Breast epithelium (tissue), 4 donors: ENCODE data around the gene RNF141. TPM values are rescaled to one million over a fixed set of nuclear protein-coding genes. Genes with fewer than 3 reads are reported as not detected.

Experiments used
- DNase-seq, 2 donors: peaks; one replicate each; pipeline ENCODE4 v3.0.0-alpha.2; 2019; ENCODE audit warnings: low spot score in 2 of 2
- H3K27ac ChIP-seq, 2 donors: fragments of 200-600 bp; sonication (generic) in 1 of 2; one replicate each; pipeline ENCODE4 v1.5.1; 2016 to 2019; ENCODE audit warnings: mild to moderate bottlenecking in 1 of 2
- H3K27me3 ChIP-seq, 2 donors: fragments of 200-600 bp; sonication (generic) in 1 of 2; one replicate each; pipeline versions ENCODE4 v1.5.1 to v1.6.0; 2017 to 2019; ENCODE audit warnings: control low read depth in 1 of 2, mild to moderate bottlenecking in 1 of 2
- H3K36me3 ChIP-seq: fragments of 200-600 bp; one replicate; pipeline ENCODE4 v1.5.1; 2019
- H3K4me1 ChIP-seq, 2 donors: fragments of 200-600 bp; sonication (generic); one replicate each; pipeline ENCODE4 v1.5.1; 2016 to 2019; ENCODE audit warnings: control low read depth in 1 of 2
- H3K4me3 ChIP-seq, 3 donors: fragments of 200-600 bp; sonication (generic); 1 replicate in 2 of 3; 2 replicates in 1 of 3; pipeline ENCODE4 v1.5.1; 2016 to 2019; ENCODE audit warnings: mild to moderate bottlenecking in 3 of 3, moderate library complexity in 2 of 3
- H3K9me3 ChIP-seq, 2 donors: fragments of 200-600 bp; sonication (generic) in 1 of 2; one replicate each; pipeline ENCODE4 v1.5.1; 2016 to 2019; ENCODE audit warnings: control low read depth in 1 of 2
- CTCF ChIP-seq, 3 donors: fragments of 450-650 bp; IDR thresholded peaks; one replicate each; pipeline ENCODE4 v1.5.1; 2016 to 2017; ENCODE audit warnings: antibody characterized with exemption in 3 of 3, mild to moderate bottlenecking in 3 of 3, moderate library complexity in 3 of 3
- POLR2A ChIP-seq: fragments of 450-650 bp; IDR thresholded peaks from one replicate; pipeline ENCODE4 v1.6.1; 2016; ENCODE audit warnings: antibody characterized with exemption, mild to moderate bottlenecking, moderate library complexity
- POLR2AphosphoS5 ChIP-seq, 3 donors: sonication (generic); formaldehyde crosslinking; IDR thresholded peaks; one replicate each; pipeline ENCODE4 v1.6.1; 2017; ENCODE audit warnings: antibody characterized with exemption in 3 of 3
- intact Hi-C: fragments of 100-400 bp; cut with DNase I; formaldehyde crosslinking; loops from one replicate; pipeline ENCODE4 v1.15.1; 2023; ENCODE audit warnings: low total_unique reads
- total RNA-seq, 3 donors: library from RNA; depleted of rRNA; stranded (reverse); fragments of >200 nt; gene quantifications; one replicate each; pipeline ENCODE4 v1.1.0, GENCODE V29; 2016

RNF141 gene
- total RNA-seq, 3 donors from 2014 or later, result 31.1 to 54.1 (median 45.8) TPM

- H3K4me3 ChIP-seq, result no peak overlapping the region
- H3K4me1 ChIP-seq, result no peaks in the 10 kb centered on the region
- no peaks in the 10 kb centered on the region for H3K27me3 ChIP-seq
- DNase-seq, result no peak
- H3K36me3 ChIP-seq, result no peaks in the 10 kb centered on the region
- intact Hi-C loops, result loop anchor here (10.0 kb wide), 1 partner anchor 105 kb away; no protein-coding TSS in a partner anchor
- no peaks in the 10 kb centered on the region for H3K9me3 ChIP-seq
- TF ChIP-seq POLR2AphosphoS5 (IDR thresholded peaks at IDR 0.05), result no peak
- no peak for TF ChIP-seq POLR2A
- no peak for TF ChIP-seq CTCF (IDR thresholded peaks at IDR 0.05)
- H3K27ac ChIP-seq, result no peak overlapping the region
These were observed 21.4 kb downstream of the RNF141 start for GRCh38 chr11:10519630-10520029.

GRCh38 chr11:10518891-10519290 lies 22.1 kb downstream of the RNF141 start:
- intact Hi-C loops, result loop anchor here (10.0 kb wide), 1 partner anchor 104 kb away; no protein-coding TSS in a partner anchor

GRCh38 chr11:10518123-10518522 lies 22.9 kb downstream of the RNF141 start:
- Histone ChIP-seq H3K9me3 (no peaks in the 10 kb centered on the region), H3K27ac (no peak overlapping the region), H3K4me3 (no peak overlapping the region), H3K36me3 (no peaks in the 10 kb centered on the region), H3K27me3 (no peaks in the 10 kb centered on the region), H3K4me1 (no peaks in the 10 kb centered on the region)
- no peak for TF ChIP-seq POLR2A
- no peak for TF ChIP-seq CTCF (IDR thresholded peaks at IDR 0.05)
- TF ChIP-seq POLR2AphosphoS5 (IDR thresholded peaks at IDR 0.05), result no peak
- intact Hi-C loops, result loop anchor here (10.0 kb wide), 1 partner anchor 103 kb away; no protein-coding TSS in a partner anchor
- DNase-seq, result no peak

More at GRCh38 chr11:10518891-10519290, 22.1 kb downstream of the RNF141 start:
- no peak for DNase-seq
- H3K36me3 ChIP-seq, result no peaks in the 10 kb centered on the region
- no peaks in the 10 kb centered on the region for H3K27me3 ChIP-seq
- H3K27ac ChIP-seq, result no peak overlapping the region
- H3K4me3 ChIP-seq, result no peak overlapping the region
- TF ChIP-seq CTCF (IDR thresholded peaks at IDR 0.05) (no peak), POLR2A (no peak), POLR2AphosphoS5 (IDR thresholded peaks at IDR 0.05) (no peak)
- H3K9me3 ChIP-seq, result no peaks in the 10 kb centered on the region
- H3K4me1 ChIP-seq, result no peaks in the 10 kb centered on the region

- no peak overlapping the region for H3K27ac ChIP-seq
- no peak for TF ChIP-seq POLR2A
- TF ChIP-seq CTCF (IDR thresholded peaks at IDR 0.05), result no peak
- no peak for TF ChIP-seq POLR2AphosphoS5 (IDR thresholded peaks at IDR 0.05)
- H3K4me3 ChIP-seq, result no peak overlapping the region
- intact Hi-C loops, result loop anchor here (10.0 kb wide), 1 partner anchor 101 kb away; no protein-coding TSS in a partner anchor
- H3K4me1 ChIP-seq, result no peaks in the 10 kb centered on the region
- no peak for DNase-seq
- no peaks in the 10 kb centered on the region for H3K9me3 ChIP-seq
- H3K36me3 ChIP-seq, result no peaks in the 10 kb centered on the region
- H3K27me3 ChIP-seq, result no peaks in the 10 kb centered on the region
These were observed 25.6 kb downstream of the RNF141 start for GRCh38 chr11:10515418-10515817.

- no peak overlapping the region for H3K4me3 ChIP-seq
- no peaks in the 10 kb centered on the region for H3K9me3 ChIP-seq
- no peak overlapping the region for H3K27ac ChIP-seq
- TF ChIP-seq CTCF (IDR thresholded peaks at IDR 0.05) (no peak), POLR2AphosphoS5 (IDR thresholded peaks at IDR 0.05) (no peak), POLR2A (no peak)
- no peaks in the 10 kb centered on the region for H3K36me3 ChIP-seq
- H3K27me3 ChIP-seq, result no peaks in the 10 kb centered on the region
- intact Hi-C loops, result loop anchor here (10.0 kb wide), 1 partner anchor 100 kb away; no protein-coding TSS in a partner anchor
- no peaks in the 10 kb centered on the region for H3K4me1 ChIP-seq
- DNase-seq, result no peak
These were observed 26.3 kb downstream of the RNF141 start for GRCh38 chr11:10514709-10515108.
